Sigmoid colon (tissue), 4 donors: ENCODE data around the gene PTPA.

Source experiments
- POLR2A ChIP-seq, 2 donors: fragments of 450-650 bp; IDR thresholded peaks; one replicate each; pipeline ENCODE4 v1.6.1; 2016; ENCODE audit warnings: antibody characterized with exemption in 2 of 2, mild to moderate bottlenecking in 2 of 2, moderate library complexity in 2 of 2
- POLR2AphosphoS5 ChIP-seq, 4 donors: sonication (generic); formaldehyde crosslinking; IDR thresholded peaks; one replicate each; pipeline ENCODE4 v1.6.1; 2017; ENCODE audit warnings: antibody characterized with exemption in 4 of 4
- TF ChIP-seq, protein P1 (sequence below), 4 experiments: fragments of 450-650 bp in 3 of 4; fragments of 200-600 bp in 1 of 4; IDR thresholded peaks; one replicate each; pipeline ENCODE4 v1.5.1; 2016 to 2019; ENCODE audit warnings: antibody characterized with exemption in 4 of 4, mild to moderate bottlenecking in 3 of 4, moderate library complexity in 2 of 4

DNA sequence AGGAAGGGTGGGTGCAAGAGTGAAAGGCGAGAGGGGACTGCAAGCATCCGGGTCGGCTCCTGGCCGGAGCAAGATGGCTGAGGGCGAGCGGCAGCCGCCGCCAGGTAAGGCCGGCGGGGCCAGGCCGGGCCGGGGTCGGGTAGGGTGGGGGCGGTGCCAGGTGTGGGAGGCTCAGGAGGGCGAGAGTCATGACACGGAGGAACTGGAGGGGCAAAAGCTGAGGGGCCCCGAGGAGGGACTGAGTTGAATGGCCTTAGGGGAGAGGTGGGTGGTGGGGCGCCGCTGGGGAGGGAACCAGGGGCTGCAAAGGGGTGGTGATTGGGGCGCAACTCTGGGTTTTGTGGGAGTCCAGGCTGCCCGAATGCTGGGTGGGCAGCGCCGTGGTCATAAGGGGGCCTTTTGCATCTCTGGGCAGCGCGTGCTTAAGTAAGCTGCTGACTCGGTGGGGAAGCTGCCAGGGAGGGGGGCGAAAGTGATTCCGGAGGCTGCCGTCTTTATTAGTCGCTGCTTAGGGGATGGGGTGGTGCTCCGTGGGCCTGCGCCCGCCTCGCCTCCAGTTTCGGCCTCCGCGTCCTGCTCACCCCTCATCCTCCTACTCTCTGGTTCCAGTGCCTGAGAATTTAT is 425 bp downstream of the PTPA start:
- TF ChIP-seq, protein P1, sequence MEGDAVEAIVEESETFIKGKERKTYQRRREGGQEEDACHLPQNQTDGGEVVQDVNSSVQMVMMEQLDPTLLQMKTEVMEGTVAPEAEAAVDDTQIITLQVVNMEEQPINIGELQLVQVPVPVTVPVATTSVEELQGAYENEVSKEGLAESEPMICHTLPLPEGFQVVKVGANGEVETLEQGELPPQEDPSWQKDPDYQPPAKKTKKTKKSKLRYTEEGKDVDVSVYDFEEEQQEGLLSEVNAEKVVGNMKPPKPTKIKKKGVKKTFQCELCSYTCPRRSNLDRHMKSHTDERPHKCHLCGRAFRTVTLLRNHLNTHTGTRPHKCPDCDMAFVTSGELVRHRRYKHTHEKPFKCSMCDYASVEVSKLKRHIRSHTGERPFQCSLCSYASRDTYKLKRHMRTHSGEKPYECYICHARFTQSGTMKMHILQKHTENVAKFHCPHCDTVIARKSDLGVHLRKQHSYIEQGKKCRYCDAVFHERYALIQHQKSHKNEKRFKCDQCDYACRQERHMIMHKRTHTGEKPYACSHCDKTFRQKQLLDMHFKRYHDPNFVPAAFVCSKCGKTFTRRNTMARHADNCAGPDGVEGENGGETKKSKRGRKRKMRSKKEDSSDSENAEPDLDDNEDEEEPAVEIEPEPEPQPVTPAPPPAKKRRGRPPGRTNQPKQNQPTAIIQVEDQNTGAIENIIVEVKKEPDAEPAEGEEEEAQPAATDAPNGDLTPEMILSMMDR (IDR thresholded peaks at IDR 0.05), result no peak
- no peak for TF ChIP-seq POLR2AphosphoS5 (IDR thresholded peaks at IDR 0.05)
- no peak for TF ChIP-seq POLR2A (IDR thresholded peaks at IDR 0.05)
